ENCODE results near the gene ATP1B3. TPM values are rescaled to one million over a fixed set of nuclear protein-coding genes. Genes with fewer than 3 reads are reported as not detected.

ATP1B3 gene
- total RNA-seq, 2 donors from 2014 or later, result 182 to 194 TPM

DNA sequence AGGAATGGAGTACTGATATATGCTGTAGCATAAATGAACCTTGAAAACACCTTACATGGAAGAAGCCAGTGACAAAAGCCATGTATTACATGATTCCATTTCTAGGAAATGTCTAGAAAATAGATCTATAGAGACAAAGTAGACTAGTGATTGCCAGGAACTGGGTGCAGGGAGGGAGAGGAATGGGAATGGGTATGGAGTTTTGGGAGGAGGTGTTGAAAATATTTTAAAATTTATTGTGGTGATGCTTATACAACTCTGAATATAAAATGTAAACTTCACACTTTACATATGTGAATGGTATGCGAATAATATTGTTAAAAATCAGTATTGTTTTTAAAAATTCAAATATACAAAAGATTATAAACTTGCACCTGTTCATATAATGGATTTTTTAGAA lies 22.5 kb downstream of the ATP1B3 start:
- H3K27me3 ChIP-seq (ENCODE audit: control insufficient read depth, insufficient read depth, low read length, poor library complexity, severe bottlenecking), result no peaks in the 10 kb centered on the region
- TF ChIP-seq, protein P1, sequence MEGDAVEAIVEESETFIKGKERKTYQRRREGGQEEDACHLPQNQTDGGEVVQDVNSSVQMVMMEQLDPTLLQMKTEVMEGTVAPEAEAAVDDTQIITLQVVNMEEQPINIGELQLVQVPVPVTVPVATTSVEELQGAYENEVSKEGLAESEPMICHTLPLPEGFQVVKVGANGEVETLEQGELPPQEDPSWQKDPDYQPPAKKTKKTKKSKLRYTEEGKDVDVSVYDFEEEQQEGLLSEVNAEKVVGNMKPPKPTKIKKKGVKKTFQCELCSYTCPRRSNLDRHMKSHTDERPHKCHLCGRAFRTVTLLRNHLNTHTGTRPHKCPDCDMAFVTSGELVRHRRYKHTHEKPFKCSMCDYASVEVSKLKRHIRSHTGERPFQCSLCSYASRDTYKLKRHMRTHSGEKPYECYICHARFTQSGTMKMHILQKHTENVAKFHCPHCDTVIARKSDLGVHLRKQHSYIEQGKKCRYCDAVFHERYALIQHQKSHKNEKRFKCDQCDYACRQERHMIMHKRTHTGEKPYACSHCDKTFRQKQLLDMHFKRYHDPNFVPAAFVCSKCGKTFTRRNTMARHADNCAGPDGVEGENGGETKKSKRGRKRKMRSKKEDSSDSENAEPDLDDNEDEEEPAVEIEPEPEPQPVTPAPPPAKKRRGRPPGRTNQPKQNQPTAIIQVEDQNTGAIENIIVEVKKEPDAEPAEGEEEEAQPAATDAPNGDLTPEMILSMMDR (conservative IDR thresholded peaks at IDR 0.05), result no peak
- no peak overlapping the region for H3K4me3 ChIP-seq (ENCODE audit: low read length)
- DNase-seq, result no peak
- H3K27ac ChIP-seq (ENCODE audit: low read depth, low read length), result no peak overlapping the region
- WGBS, 2 experiments (ENCODE audit: insufficient coverage in 1 of 2, insufficient read length in 1 of 2), result no CpG with 5 or more reads among the region's 1 CpG
- Mint-ChIP-seq H3K36me3 (ENCODE audit: low read depth) (peaks cover 68% of the 10 kb centered on the region), H3K27me3 (ENCODE audit: insufficient read depth) (no peaks in the 10 kb centered on the region), H3K9me3 (peaks cover 34% of the 10 kb centered on the region), H3K4me1 (no peaks in the 10 kb centered on the region), H3K4me3 (no peak overlapping the region), H3K27ac (no peak overlapping the region)
- peaks cover 65% of the 10 kb centered on the region for H3K36me3 ChIP-seq (ENCODE audit: control insufficient read depth, insufficient read depth, low read length)
- H3K9ac ChIP-seq (ENCODE audit: extremely low read depth, low read length, poor library complexity, severe bottlenecking), result no peak overlapping the region
- H3K4me1 ChIP-seq (ENCODE audit: control insufficient read depth, insufficient read depth, low read length), result no peaks in the 10 kb centered on the region
- H3K9me3 ChIP-seq (ENCODE audit: control insufficient read depth, low read length), result peaks cover 42% of the 10 kb centered on the region

- H3K27ac ChIP-seq (ENCODE audit: low read depth, low read length), result no peak overlapping the region
- no peak overlapping the region for H3K27ac Mint-ChIP-seq
- no peaks in the 10 kb centered on the region for H3K4me1 ChIP-seq (ENCODE audit: control insufficient read depth, insufficient read depth, low read length)
- H3K4me1 Mint-ChIP-seq, result no peaks in the 10 kb centered on the region
- H3K9ac ChIP-seq (ENCODE audit: extremely low read depth, low read length, poor library complexity, severe bottlenecking), result no peak overlapping the region
- H3K27me3 ChIP-seq (ENCODE audit: control insufficient read depth, insufficient read depth, low read length, poor library complexity, severe bottlenecking), result no peaks in the 10 kb centered on the region
- H3K36me3 ChIP-seq (ENCODE audit: control insufficient read depth, insufficient read depth, low read length), result peaks cover 68% of the 10 kb centered on the region
- peaks cover 69% of the 10 kb centered on the region for H3K36me3 Mint-ChIP-seq (ENCODE audit: low read depth)
- H3K9me3 ChIP-seq (ENCODE audit: control insufficient read depth, low read length), result peaks cover 42% of the 10 kb centered on the region
- TF ChIP-seq, protein P1 (conservative IDR thresholded peaks at IDR 0.05), result no peak
- no peak for DNase-seq
- 88 to 96% methylated on average over 3 of the region's 3 CpGs for WGBS, 2 experiments (ENCODE audit: insufficient coverage in 1 of 2, insufficient read length in 1 of 2)
- H3K4me3 Mint-ChIP-seq, result no peak overlapping the region
- H3K27me3 Mint-ChIP-seq (ENCODE audit: insufficient read depth), result no peaks in the 10 kb centered on the region
- H3K4me3 ChIP-seq (ENCODE audit: low read length), result peak overlapping the region; percentile 53
- H3K9me3 Mint-ChIP-seq, result peaks cover 34% of the 10 kb centered on the region
Measured at GRCh38 chr3:141900343-141900742, 23.9 kb downstream of the ATP1B3 start.

GRCh38 chr3:141901914-141902313 lies 25.5 kb downstream of the ATP1B3 start:
- H3K4me3 Mint-ChIP-seq, result no peak overlapping the region
- H3K4me1 Mint-ChIP-seq, result no peaks in the 10 kb centered on the region
- Histone ChIP-seq H3K9ac (ENCODE audit: extremely low read depth, low read length, poor library complexity, severe bottlenecking) (no peak overlapping the region), H3K36me3 (ENCODE audit: control insufficient read depth, insufficient read depth, low read length) (peaks cover 71% of the 10 kb centered on the region), H3K27ac (ENCODE audit: low read depth, low read length) (no peak overlapping the region), H3K27me3 (ENCODE audit: control insufficient read depth, insufficient read depth, low read length, poor library complexity, severe bottlenecking) (no peaks in the 10 kb centered on the region), H3K4me3 (ENCODE audit: low read length) (no peak overlapping the region), H3K9me3 (ENCODE audit: control insufficient read depth, low read length) (peaks cover 39% of the 10 kb centered on the region), H3K4me1 (ENCODE audit: control insufficient read depth, insufficient read depth, low read length) (no peaks in the 10 kb centered on the region)
- peaks cover 57% of the 10 kb centered on the region for H3K36me3 Mint-ChIP-seq (ENCODE audit: low read depth)
- TF ChIP-seq, protein P1 (conservative IDR thresholded peaks at IDR 0.05), result no peak
- WGBS, 2 experiments (ENCODE audit: insufficient coverage in 1 of 2, insufficient read length in 1 of 2), result 97 to 100% methylated on average over 1 to 2 of the region's 2 CpGs
- DNase-seq, result no peak
- H3K27me3 Mint-ChIP-seq (ENCODE audit: insufficient read depth), result no peaks in the 10 kb centered on the region
- no peak overlapping the region for H3K27ac Mint-ChIP-seq
- peaks cover 34% of the 10 kb centered on the region for H3K9me3 Mint-ChIP-seq

All from endodermal cell (in vitro differentiated cells).